PC-9 (cell line): ENCODE data around the gene AP4M1.

ENCODE experiments used
- EZH2 ChIP-seq: fragments of 200-600 bp; sonication (generic); IDR thresholded peaks from 2 replicates; pipeline ENCODE4 v1.8.0; 2017; ENCODE audit warnings: antibody characterized with exemption, low read depth
- TF ChIP-seq, protein P1 (sequence below): fragments of 200-600 bp; sonication (generic); conservative IDR thresholded peaks from 2 replicates; pipeline ENCODE4 v1.6.1; 2017; ENCODE audit warnings: mixed run types, antibody characterized with exemption, mild to moderate bottlenecking, moderate library complexity

DNA sequence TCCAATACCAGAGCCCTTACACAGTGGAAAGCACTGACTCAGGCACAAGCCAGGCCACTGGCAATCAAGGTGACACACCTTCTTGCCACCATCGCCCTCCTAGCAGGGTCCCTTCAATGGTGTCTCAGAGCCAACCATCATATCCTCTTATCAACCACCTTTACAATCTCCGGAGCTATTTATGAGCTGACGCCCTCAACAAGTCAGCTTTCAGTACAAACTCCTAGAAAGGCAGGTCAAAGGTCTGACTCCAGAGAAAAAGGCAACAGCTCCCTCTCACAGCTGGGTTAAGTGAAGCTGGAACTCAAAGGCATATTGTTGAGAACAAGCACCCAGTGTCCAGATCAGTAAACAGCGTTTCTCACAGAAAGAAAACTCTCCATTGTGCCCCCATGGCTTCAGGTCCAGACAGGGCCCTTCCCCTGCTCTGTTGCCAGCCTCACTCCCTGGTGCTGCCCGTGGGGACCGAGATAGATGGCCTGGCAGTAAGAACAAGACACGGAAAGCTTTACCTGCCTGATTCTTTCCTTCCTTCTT is 22.4 kb upstream of the AP4M1 start:
- TF ChIP-seq EZH2: no peak
- TF ChIP-seq, protein P1, sequence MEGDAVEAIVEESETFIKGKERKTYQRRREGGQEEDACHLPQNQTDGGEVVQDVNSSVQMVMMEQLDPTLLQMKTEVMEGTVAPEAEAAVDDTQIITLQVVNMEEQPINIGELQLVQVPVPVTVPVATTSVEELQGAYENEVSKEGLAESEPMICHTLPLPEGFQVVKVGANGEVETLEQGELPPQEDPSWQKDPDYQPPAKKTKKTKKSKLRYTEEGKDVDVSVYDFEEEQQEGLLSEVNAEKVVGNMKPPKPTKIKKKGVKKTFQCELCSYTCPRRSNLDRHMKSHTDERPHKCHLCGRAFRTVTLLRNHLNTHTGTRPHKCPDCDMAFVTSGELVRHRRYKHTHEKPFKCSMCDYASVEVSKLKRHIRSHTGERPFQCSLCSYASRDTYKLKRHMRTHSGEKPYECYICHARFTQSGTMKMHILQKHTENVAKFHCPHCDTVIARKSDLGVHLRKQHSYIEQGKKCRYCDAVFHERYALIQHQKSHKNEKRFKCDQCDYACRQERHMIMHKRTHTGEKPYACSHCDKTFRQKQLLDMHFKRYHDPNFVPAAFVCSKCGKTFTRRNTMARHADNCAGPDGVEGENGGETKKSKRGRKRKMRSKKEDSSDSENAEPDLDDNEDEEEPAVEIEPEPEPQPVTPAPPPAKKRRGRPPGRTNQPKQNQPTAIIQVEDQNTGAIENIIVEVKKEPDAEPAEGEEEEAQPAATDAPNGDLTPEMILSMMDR: no peak
